ENCODE results near the gene TBC1D22A.
"Not testable (repeated sequence)": the region's sequence is repeated elsewhere in the genome, so short reads cannot be mapped to it uniquely, and the experiment has no call there.

TBC1D22A gene

DNA sequence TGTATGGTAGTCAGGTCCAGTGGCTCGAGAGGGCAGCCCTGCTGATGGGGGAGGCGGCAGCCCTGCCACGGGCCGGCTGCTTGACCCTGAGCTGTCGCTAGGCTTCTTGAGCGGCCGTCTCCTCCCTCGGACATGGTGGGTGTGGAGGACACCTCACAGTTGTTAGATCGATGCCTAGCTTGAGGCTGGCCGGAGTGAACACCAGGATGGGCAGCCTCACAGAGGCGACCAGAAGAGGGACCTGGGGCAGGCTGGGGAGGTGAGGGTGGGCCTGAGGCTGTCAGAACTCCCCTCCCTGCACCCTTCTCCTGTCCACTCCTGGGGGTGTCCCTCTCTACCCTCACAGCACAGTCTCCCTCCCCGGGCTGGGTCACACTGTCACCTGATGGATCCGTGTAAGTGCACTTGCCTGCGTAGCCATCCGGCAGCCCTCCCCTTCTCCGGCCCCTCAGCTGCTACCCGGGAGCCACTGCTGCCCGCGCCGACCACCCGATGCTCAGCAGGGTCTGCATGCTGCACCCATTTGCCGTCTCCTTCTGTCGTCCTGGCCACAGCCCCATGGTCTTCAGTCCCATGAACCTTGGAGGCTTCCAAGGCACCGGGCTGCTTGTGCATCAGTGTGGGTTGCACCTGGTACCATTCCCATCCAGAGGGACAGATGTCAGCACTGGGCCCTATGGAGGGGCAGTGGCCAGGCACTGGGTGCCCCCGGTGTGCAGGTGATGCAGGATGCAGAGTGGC lies 394.1 kb downstream of the TBC1D22A start:
- DNase-seq (ENCODE audit: low read depth in 3 of 3): no peak

DNA sequence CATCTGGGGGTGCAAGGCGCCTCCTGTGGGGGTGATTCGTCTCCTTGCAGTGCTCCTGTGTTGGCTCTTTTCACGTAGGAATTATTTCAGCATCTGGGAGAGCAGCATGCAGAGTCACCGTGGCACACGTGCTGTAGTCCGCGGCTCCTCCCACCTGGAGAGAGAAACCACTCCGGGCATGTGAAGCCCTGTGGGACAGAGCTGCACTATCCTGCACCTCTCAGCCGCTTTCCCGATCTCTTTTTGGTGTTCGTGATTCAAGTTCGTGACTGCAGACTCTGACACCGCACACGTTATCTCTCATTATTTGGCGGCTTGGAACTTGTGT lies 394.6 kb downstream of the TBC1D22A start:
- DNase-seq (ENCODE audit: low read depth in 3 of 3): no peak

DNA sequence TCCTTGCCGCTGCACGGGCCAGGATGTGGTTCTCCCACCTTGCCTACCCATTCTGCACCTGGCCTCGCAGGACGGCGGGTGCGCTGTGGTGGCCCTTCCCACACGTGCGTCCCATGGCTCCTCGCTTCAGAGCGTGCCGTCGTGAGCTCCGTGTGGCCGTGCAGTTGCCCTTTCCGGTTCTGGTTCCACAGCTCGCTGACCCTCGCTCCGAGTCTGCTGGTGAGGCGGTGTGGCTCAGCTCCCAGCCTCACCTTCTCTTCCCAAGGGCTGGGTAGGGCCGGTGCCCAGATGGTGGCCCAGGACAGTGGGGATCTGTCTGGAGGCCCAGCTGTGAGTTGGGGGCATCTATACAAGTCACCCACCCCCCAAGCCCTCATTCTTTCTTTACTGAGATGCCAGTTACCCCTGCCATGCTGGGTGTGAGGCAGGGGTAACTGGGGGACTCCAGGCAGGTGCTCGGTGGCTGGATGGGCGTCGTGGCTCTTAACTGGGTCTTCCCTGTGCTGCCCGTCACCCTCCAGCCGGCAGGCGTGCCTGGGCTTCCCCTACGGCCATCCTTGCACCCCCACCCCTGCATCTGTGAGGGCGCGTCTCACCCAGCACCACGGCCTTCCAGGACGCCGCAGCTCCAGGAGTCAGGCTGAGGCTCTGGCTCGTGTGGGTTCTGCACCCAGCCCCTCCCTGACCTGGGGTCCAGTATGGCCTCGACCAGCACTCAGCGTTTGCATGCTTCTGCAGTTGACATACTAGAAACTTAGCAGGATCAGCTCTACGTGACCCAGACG lies 395.2 kb downstream of the TBC1D22A start:
- DNase-seq (ENCODE audit: low read depth in 3 of 3): no peak

DNA sequence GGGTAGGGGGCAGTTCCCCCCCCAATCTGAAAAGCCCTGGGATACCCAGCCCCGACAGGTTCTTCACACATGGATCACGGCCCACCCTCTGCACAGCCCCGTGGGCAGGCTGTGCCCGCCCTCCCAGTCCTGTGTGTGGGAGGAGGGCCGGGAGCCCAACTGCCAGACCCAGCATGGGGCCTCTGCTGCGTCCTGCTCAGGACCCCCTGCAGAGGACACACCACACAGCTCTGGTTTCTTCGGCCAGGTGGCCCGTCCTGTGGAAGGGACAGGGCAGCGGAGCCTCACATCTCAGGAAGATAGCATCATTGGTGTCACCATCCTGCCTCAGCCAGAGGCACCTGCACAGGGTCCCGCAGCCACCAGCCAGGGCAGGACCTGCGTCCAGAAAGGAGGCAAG lies 396.0 kb downstream of the TBC1D22A start:
- no peak for DNase-seq (ENCODE audit: low read depth in 3 of 3)

DNA sequence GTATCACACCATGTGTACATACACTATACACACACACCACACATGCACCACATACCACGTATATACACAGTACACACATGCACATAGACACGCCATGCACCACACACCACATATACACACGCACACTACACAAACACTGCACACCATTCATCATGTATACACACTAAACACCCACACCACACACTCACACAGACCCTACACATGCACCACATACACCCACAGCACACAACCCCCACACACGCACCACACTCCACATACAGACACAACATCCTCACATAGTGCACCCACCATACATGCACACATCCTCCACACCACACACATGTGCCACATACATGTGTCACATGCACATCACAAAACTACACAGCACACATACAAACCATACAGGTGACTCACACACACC lies 397.1 kb downstream of the TBC1D22A start:
- DNase-seq (ENCODE audit: low read depth in 3 of 3): no peak

DNA sequence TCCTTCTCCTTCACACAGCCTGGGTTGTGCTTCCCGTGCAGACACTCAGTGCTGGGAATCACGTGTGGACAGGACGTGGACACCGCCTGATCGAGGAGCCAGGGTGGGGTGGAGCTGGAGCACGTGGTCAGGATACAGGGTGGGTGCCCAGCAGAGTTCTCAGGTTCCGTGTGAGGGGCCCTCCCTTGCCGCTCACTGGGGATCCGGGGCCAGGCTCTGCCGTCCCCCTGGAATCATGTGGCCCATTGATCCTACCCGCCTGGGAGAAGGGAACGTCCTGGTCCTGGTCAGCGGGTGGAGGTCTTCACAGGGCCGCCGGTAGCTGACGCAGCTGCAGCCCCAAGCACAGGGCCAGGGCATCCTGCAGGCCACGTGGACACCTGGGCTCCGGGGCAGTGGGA lies 397.7 kb downstream of the TBC1D22A start:
- no peak for DNase-seq (ENCODE audit: low read depth in 3 of 3)

DNA sequence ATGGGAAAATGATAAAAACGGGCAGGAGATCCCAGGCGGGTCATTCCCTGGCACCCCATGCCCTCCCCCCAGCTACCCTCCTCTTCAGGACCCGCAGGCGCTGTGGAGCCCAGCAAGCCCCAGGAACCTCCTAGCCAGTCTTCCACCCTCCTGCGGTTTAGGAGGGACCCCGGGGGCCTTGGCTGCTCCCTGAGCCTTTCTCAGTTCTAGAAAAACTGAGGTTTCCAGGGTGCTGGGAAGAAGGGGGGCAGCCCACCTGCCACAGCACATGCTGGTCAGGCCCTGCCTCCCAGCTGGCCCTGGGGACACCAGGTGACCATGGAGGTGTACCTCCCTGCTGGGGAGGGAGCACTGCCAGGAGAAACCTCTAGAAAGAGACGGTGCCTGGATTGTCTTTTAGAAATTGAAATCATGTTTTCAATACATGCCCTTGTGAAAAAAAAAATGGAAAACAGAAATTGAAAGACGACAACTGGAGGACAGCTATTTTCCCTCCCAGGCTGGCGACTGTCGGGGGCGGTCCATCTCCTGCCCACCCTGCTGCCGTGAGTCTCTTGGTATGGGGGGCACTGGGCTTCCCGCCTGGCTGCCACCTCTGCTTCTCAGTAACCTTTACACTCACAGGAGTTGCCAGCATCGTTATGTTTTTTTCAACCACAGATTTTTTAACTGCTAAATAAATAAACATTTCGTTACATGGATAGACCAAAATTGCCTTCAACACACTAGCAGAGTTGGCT lies 398.5 kb downstream of the TBC1D22A start:
- DNase-seq (ENCODE audit: low read depth in 3 of 3): no peak

DNA sequence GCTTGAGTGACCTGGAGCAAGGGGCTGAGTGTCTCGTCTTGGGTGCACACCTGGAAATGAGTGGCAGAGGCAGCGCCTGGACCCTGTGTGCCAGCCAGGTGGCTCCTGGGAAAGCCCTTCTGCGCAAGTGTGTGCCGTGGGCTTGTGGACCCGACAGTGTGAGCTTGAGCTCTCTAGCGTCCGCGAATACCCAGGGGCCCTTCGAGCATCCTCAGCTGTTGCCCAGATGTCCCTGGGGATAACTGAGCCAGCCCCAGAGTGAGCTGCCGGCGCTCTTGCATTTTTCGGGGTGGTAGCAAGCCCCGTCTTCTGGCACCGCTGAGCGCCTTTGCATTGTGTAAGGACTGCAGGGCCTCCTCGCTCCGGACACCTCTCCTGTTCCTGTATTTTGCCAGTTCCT lies 399.2 kb downstream of the TBC1D22A start:
- no peak for DNase-seq (ENCODE audit: low read depth in 3 of 3)

DNA sequence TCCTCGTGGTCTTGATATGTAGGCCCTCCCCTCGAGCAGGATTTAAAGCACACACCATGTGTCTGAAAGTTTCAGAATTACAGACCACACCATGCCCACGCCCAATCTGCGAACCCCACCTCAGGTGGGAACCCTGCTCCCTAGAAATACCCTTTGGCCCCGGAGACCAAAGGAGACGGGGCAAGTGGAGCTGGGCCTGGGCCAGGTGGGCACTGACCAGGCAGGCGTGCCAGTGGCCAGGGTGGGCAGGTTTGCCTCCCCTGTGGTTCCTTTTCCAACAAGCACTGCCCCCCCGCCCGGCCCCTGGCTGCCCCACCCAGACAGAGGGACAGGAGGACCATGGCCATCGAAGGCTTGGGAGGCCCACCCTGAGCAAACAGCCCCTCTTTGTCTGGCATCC lies 400.4 kb downstream of the TBC1D22A start:
- no peak for DNase-seq (ENCODE audit: low read depth in 3 of 3)

DNA sequence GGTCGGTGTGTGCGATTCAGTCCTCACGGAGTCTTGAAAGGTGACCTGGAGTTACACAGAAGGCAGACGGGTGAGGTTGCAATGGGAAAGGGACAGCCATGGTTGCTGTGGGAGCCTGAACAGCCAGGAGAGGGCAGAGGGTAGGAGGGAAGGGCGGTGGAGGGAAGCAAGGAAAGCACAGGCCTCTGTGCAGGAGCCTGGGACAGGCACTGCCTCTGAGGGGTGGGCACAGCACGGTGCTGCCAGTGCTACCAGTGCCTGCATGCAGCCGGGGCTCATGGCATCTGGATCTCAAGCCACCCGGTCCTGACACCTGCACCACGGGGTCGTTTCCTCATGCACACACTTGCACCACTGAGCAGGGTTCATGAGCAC lies 401.0 kb downstream of the TBC1D22A start:
- DNase-seq (ENCODE audit: low read depth in 3 of 3): no peak

DNA sequence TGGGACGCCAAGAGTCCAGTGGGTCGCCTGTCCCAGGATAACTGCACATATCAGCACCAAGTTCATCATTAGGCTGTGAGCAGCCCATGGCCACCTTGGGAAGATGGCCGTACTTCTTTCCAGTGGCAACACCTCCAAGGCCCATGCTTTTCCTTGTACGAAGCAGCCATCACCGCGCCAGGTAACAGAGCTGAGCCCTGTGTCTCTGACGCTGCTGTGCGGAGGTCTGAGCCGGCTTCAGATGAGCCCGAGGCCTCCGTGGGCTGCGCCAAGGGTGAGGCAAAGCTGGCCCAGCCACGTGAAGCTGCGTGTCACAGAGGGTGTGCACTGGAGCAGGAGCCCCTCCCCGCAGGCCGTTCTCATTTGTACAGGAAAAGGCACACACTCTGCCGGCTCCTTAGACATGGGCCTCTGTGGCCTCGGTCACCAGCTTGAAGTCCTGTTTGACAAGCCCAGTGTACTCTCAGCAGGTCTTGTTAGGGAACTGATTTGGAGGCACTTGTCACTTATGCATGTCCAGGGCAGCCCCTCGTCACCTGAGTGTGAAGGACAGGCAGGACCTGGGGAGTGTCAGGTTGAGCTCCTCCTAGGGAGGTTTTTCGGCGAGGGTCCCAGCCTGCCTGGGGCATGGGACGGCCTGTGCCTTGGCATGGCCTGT lies 401.5 kb downstream of the TBC1D22A start:
- no peak for DNase-seq (ENCODE audit: low read depth in 3 of 3)

DNA sequence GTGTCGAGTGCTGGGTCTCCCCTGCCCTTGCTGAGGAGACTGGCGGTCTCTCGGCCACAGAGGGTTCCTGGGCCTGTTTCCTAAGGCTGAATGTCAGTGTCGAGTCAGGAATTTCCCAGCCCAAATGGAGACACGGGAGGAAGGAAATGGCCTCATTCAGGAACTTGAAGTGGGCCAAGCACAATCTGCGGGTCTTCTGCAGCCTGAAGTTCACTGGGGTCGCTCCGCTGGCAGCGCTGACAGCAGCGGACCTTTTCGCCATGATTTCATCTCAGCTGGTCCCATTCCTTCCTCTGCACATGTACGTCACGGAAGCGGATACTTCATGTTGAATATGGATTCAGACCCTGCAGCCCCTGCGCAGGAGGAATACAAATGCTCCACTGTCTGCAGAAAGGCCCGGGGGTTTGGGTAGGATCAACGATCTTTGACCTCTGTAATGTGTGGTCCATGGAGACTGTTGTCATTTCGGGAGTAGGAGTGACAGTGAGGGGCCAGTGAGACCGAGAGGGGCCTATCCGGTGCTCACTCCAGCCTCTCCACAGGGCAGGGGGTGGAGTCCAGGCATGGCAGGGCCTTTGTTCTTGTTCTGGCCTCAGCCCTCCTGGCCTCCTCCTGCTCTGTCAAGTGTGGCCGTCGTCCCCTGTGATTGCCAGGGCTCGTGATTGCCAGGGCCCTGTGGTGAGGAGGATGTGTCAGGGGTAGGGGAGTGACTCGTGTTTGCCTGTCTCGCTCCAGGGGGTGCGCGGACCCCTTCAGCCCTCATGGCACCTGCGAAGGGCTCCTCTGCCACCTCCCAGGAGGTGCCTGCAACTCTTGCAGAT lies 402.3 kb downstream of the TBC1D22A start:
- no peak for DNase-seq (ENCODE audit: low read depth in 3 of 3)

DNA sequence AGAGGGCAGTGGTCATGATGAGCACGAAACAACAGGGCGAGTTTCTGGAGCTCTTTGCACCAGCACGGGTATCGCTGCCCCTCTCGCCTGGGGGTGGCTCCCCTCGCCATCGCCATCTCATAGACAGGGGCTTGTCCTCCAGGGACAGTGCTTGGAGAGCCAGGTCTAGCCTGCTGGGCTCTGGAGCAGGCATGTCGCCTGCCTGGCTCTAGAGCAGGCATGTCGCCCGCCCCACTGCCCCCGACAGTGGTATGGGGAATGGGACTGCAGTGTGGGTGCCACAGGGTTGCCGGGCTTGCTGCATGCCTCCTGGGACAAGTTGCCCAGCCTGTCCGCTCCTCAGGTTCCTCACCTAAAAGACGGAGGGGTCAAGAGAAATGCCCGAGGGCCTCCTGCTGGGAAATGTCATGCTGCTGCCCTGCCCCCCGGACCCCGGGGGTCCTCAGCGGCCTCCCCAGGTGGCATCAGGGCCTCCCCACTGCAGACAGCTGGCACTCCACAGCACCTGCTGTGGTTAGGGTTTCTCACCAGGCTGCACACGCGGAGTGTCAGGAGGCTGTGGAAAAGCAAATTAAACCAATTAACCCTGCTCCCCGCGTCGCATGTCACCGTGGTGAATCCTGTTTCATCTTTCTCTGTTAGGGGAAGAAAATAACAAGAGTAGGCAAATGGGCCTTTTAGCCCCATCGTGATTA lies 403.0 kb downstream of the TBC1D22A start:
- DNase-seq (ENCODE audit: low read depth in 3 of 3): no peak

DNA sequence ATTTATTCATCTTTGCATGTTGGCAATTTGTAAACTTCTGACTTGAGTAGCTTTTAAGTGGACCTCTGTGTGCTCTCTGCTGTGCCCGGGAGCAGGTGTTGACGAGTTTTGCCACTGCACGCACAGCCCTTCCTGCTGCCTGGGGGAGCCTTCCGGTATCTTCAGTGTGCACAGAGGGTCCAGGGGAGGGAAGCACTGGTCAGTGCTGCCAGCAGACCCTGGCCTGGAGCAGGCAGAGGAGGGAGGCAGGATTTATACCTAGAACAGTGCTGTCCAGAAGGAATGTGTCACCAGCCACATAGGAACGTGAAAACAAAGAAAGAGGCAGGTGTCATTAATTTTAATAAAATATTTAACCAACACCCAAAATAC lies 403.6 kb downstream of the TBC1D22A start:
- DNase-seq (ENCODE audit: low read depth in 3 of 3): no peak

DNA sequence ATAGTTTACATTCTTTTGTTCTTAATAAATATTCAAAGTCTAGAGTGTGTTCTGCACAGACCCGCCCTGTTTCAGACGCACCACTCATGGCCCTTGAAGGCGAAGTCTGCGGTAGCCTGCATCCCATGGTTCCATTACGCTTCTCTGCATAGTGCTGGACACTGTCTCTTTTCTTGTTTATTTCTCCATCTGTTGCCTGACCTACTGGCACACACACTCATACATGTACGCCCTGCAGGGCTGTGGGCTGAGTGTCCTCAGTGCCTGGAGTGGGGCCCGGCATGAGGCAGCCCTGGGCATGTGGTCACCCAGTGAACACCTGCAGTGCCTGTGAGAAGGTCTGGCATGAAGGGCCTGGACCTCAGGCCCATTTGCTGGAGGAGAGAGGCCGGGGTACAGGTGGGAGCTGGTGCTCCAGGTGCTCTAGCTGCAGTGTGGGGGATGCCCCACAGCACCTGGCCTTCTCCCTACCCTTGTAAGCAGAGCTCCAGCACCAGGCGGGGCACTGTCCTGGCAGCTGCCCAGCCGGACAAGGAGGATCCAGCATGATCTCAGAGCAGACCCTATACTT lies 404.1 kb downstream of the TBC1D22A start:
- DNase-seq (ENCODE audit: low read depth in 3 of 3): no peak

DNA sequence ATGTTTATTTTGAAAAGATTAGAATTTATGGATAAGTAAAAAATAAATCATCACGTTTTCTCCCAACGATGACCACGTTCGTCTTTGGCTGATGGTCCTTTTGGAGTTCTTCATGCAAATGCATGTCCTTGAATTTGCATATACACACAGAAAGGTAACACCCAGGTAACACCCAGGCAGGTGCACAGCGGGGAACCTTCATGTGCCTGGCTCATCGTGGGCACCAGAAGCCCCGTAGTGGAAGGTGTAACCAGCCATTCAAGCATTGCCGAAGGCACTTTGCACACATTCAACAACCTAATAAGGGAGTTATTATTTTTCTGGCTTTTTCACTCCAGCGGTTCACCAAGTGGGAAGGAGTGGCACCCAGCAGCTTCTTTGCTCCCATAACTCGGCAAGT lies 404.6 kb downstream of the TBC1D22A start:
- no peak for DNase-seq (ENCODE audit: low read depth in 3 of 3)

DNA sequence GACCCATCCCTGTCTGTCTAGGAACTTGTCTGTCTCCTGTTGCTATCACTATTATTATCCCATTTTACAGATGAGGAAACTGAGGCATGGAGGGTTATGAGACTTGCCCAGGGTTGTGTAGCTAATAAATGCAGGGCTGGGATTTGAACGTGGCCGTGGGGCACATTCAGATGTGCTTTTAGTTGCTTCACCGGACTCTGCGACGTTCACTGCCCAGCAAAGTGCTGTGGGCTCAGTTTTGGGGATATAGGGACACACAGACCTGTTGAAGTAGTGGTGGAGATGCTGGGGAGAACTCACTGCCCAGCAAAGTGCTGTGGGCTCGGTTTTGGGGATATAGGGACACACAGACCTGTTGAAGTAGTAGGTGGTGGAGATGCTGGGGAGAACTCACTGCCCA lies 405.5 kb downstream of the TBC1D22A start:
- not testable (repeated sequence) for DNase-seq (ENCODE audit: low read depth in 3 of 3)

DNA sequence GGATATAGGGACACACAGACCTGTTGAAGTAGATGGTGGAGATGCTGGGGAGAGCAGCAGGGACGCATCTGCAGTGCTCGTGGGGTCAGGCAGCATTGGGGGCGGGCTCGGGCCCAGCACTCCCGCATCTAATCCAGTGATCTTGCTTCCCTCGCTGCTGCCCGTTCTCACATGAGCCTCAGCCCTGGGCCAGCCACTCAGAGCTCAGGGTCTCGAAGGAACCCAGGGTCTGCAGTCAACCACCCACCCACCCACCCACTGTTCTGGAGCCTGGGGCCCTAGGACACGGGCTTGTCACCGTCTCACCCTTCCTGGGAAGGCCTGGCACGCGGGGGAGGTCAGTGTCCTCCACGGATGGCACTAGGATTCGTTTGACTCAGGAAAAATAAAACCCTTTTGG lies 406.0 kb downstream of the TBC1D22A start:
- no peak for DNase-seq (ENCODE audit: low read depth in 3 of 3)

DNA sequence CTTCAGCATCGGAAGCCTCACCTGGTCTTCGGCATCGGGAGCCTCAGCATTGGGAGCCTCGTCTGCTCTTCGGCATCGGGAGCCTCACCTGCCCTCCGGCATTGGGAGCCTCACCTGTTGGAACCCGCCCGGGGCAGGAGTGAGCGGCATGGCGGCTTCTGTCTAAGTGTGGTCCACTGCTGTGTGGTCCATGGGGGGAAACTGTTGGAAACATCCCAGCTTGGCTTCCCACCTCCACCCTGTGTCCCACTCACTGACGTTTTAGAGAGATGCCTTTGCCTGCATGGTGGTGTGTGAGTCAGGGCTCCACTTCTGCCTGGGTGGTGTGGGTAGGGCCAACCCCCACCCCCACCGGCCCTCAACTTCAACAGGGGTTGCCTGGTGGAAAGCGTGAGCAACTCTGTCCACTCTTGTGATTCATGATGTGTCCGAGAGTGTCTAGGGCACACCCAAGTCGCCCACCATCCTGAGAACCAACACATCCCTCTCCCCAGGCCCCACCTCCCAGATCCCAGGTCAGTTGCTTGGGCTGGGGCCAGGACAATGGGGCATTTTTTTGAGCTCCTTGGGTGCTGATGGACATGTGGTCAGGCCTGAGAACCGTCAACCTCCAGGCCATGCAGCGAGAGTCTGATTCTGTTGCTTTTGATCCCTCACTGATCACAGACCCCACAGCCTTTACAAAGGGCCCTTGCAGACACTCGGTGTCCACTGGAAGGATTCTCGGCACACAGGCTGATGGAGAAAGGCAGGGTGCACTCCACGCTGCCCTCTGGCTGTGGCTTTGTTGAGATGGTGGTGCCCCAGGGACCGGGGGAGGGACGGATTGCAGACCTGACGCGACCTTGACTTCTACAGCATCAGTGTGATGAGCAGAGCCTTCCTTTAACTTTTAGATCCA lies 406.7 kb downstream of the TBC1D22A start:
- no peak for DNase-seq (ENCODE audit: low read depth in 3 of 3)

DNA sequence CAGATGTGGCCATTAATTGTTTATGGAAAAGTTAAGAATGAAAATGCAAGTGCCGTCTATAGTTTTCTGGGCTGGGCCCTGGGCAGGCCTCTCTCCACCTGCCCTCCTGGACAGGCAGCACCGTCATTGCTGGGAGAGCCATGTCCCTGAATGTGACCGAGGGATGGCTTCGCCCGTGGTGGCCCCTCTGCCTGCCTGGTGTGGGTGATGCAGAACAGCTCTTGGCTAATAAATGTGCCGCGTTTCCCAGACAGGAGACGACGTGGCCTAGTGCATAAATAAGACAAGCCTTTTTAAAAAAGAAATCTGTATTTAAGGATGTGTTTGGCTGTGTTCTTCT lies 407.3 kb downstream of the TBC1D22A start:
- DNase-seq (ENCODE audit: low read depth in 3 of 3): no peak

Measured in stimulated activated CD4-positive, alpha-beta T cell treated with anti-CD3 and anti-CD28 coated beads, TNF-alpha, amount 100 ng/mL, for 48 hours (primary cell).